H9 (cell line): ENCODE results near the gene EPHB2. TPM values are rescaled to one million over a fixed set of nuclear protein-coding genes. Genes with fewer than 3 reads are reported as not detected.

Source experiments
- DNase-seq: peaks from one replicate; pipeline ENCODE4 v3.0.0-alpha.2; 2017
- H2AFZ ChIP-seq: one replicate; pipeline ENCODE4 v1.6.1; 2013; ENCODE audit warnings: mild to moderate bottlenecking, low read length, control low read depth, moderate library complexity
- H2AK5ac ChIP-seq: 2 replicates; pipeline ENCODE4 v1.6.1; 2013; ENCODE audit warnings: low read length, control low read depth, mixed read lengths; ENCODE audit not compliant: insufficient read length
- H2BK120ac ChIP-seq: one replicate; pipeline ENCODE4 v1.6.1; 2013; ENCODE audit warnings: low read depth, mild to moderate bottlenecking, low read length, control low read depth, inconsistent platforms; ENCODE audit not compliant: poor library complexity, severe bottlenecking
- H2BK12ac ChIP-seq: 2 replicates; pipeline ENCODE4 v1.6.1; 2013; ENCODE audit warnings: low read length, control low read depth, mixed read lengths, low read depth; ENCODE audit not compliant: insufficient read length
- H2BK15ac ChIP-seq: 2 replicates; pipeline ENCODE4 v1.6.1; 2013; ENCODE audit warnings: low read depth, low read length, control low read depth
- H2BK20ac ChIP-seq: one replicate; pipeline ENCODE4 v1.6.1; 2013; ENCODE audit warnings: low read depth, mild to moderate bottlenecking, low read length, control low read depth, inconsistent platforms; ENCODE audit not compliant: poor library complexity, severe bottlenecking
- H2BK5ac ChIP-seq: 2 replicates; pipeline ENCODE4 v1.6.1; 2013; ENCODE audit warnings: low read length, control low read depth, mixed read lengths; ENCODE audit not compliant: insufficient read length
- H3K14ac ChIP-seq: 2 replicates; pipeline ENCODE4 v1.6.1; 2013; ENCODE audit warnings: low read length, control low read depth; ENCODE audit not compliant: insufficient read depth
- H3K18ac ChIP-seq: 2 replicates; pipeline ENCODE4 v1.6.1; 2013; ENCODE audit warnings: low read depth, mild to moderate bottlenecking, mixed read lengths, low read length, control low read depth; ENCODE audit not compliant: insufficient read length
- H3K23ac ChIP-seq: 2 replicates; pipeline ENCODE4 v1.6.1; 2013; ENCODE audit warnings: low read length, control low read depth, mixed read lengths, low read depth; ENCODE audit not compliant: insufficient read length
- H3K23me2 ChIP-seq: 2 replicates; pipeline ENCODE4 v1.6.1; 2013; ENCODE audit warnings: low read depth, mild to moderate bottlenecking, mixed read lengths, low read length, control low read depth; ENCODE audit not compliant: insufficient read length, poor library complexity, severe bottlenecking
- H3K27ac ChIP-seq: 2 replicates; pipeline ENCODE4 v1.5.1; 2013; ENCODE audit warnings: low read length, control low read depth, mixed read lengths, low read depth; ENCODE audit not compliant: insufficient read length
- H3K27me3 ChIP-seq: 2 replicates; pipeline ENCODE4 v1.6.1; 2013; ENCODE audit warnings: low read length, control low read depth, inconsistent platforms; ENCODE audit not compliant: insufficient read depth
- H3K4ac ChIP-seq: 2 replicates; pipeline ENCODE4 v1.6.1; 2013; ENCODE audit warnings: low read depth, mild to moderate bottlenecking, control low read depth, inconsistent platforms, low read length, moderate library complexity
- H3K4me1 ChIP-seq: 2 replicates; pipeline ENCODE4 v1.6.1; 2013; ENCODE audit warnings: low read length, control low read depth, inconsistent platforms; ENCODE audit not compliant: insufficient read depth
- H3K4me2 ChIP-seq: 2 replicates; pipeline ENCODE4 v1.6.1; 2013; ENCODE audit warnings: low read length, control low read depth, mixed read lengths; ENCODE audit not compliant: insufficient read length, insufficient read depth
- H3K56ac ChIP-seq: 2 replicates; pipeline ENCODE4 v1.6.1; 2013; ENCODE audit warnings: low read depth, mild to moderate bottlenecking, mixed read lengths, low read length, control low read depth; ENCODE audit not compliant: insufficient read length
- H3K79me1 ChIP-seq: 2 replicates; pipeline ENCODE4 v1.6.1; 2013; ENCODE audit warnings: low read depth, mild to moderate bottlenecking, moderate library complexity, low read length, control low read depth, inconsistent platforms; ENCODE audit not compliant: insufficient read depth, poor library complexity, severe bottlenecking
- H3K79me2 ChIP-seq: 2 replicates; pipeline ENCODE4 v1.6.1; 2013; ENCODE audit warnings: low read length, control low read depth, inconsistent platforms; ENCODE audit not compliant: insufficient read depth
- H3K9ac ChIP-seq: 2 replicates; pipeline ENCODE4 v1.6.1; 2013; ENCODE audit warnings: low read length, control low read depth, mixed read lengths; ENCODE audit not compliant: insufficient read length; ENCODE audit errors: extremely low read depth
- H3K9me3 ChIP-seq: one replicate; pipeline ENCODE4 v1.6.1; 2013; ENCODE audit warnings: low read depth, low read length, inconsistent platforms; ENCODE audit not compliant: control insufficient read depth
- H3T11ph ChIP-seq: one replicate; pipeline ENCODE4 v1.6.1; 2013; ENCODE audit warnings: mild to moderate bottlenecking, low read length, control low read depth, inconsistent platforms
- H4K20me1 ChIP-seq: one replicate; pipeline ENCODE4 v1.6.1; 2013; ENCODE audit not compliant: control insufficient read depth, insufficient read length, insufficient read depth
- H4K5ac ChIP-seq: 2 replicates; pipeline ENCODE4 v1.6.1; 2013; ENCODE audit warnings: low read depth, mild to moderate bottlenecking, mixed read lengths, low read length, control low read depth; ENCODE audit not compliant: insufficient read length
- H4K8ac ChIP-seq: replicated peaks from 2 replicates; pipeline ENCODE4 v1.6.1; 2013; ENCODE audit warnings: low read length, control low read depth, mixed read lengths, low read depth; ENCODE audit not compliant: insufficient read length
- H4K91ac ChIP-seq: 2 replicates; pipeline ENCODE4 v1.6.1; 2013; ENCODE audit warnings: low read depth, mild to moderate bottlenecking, moderate library complexity, mixed read lengths, low read length, control low read depth; ENCODE audit not compliant: insufficient read length
- H3K27ac Mint-ChIP-seq, 3 experiments: 2 replicates in 2 of 3; 3 replicates in 1 of 3; pipeline ENCODE4 v1.8.0; 2020 to 2021; ENCODE audit warnings: mixed read lengths in 3 of 3, mild to moderate bottlenecking in 1 of 3, moderate library complexity in 1 of 3
- H3K27me3 Mint-ChIP-seq: 2 replicates; pipeline ENCODE4 v1.8.0; 2021; ENCODE audit warnings: low read depth, mild to moderate bottlenecking, moderate library complexity, mixed read lengths
- H3K36me3 Mint-ChIP-seq, 3 experiments: 2 replicates in 2 of 3; 3 replicates in 1 of 3; pipeline ENCODE4 v1.8.0; 2020 to 2021; ENCODE audit warnings: low read depth in 3 of 3, mixed read lengths in 3 of 3; ENCODE audit not compliant: insufficient read depth in 1 of 3
- H3K4me1 Mint-ChIP-seq, 2 experiments: 2 replicates each; pipeline ENCODE4 v1.8.0; 2020; ENCODE audit warnings: mixed read lengths in 2 of 2
- H3K4me3 Mint-ChIP-seq, 2 experiments: 2 replicates in 1 of 2; 3 replicates in 1 of 2; pipeline ENCODE4 v1.8.0; 2020 to 2021; ENCODE audit warnings: mild to moderate bottlenecking in 2 of 2, mixed read lengths in 2 of 2, moderate library complexity in 1 of 2
- H3K9me3 Mint-ChIP-seq, 2 experiments: 2 replicates in 1 of 2; 3 replicates in 1 of 2; pipeline ENCODE4 v1.8.0; 2020; ENCODE audit warnings: mild to moderate bottlenecking in 2 of 2, mixed read lengths in 2 of 2, moderate library complexity in 1 of 2
- WGBS: extraction: QIAGEN DNeasy Blood & Tissue Kit; methylation state at CpG from one replicate; pipeline ENCODE4 v1.1.7; 2013; ENCODE audit warnings: missing lambda C conversion rate, low lambda C conversion rate, mixed read lengths; ENCODE audit not compliant: insufficient read length; ENCODE audit errors: extremely low coverage; 5-methylcytosine and 5-hydroxymethylcytosine counted together
- total RNA-seq: library from RNA; stranded (reverse); gene quantifications from 2 replicates; pipeline ENCODE4 v1.2.1, GENCODE V29; 2021
- TF ChIP-seq, protein P1 (sequence below): fragments of 200-600 bp; sonication (generic); conservative IDR thresholded peaks from 3 replicates; pipeline ENCODE4 v1.8.0; 2021; ENCODE audit warnings: antibody characterized with exemption, mild to moderate bottlenecking

Gene EPHB2
- total RNA-seq, 1 experiment from 2014 or later, result 9.5 TPM

GRCh38 chr1:22673486-22674409, 36.9 kb upstream of the EPHB2 start:
- no peak overlapping the region for H4K8ac ChIP-seq
- H3K23me2 ChIP-seq, result no peaks in the 10 kb centered on the region
- Mint-ChIP-seq H3K4me3 (peak overlapping the region in 1 of 2 experiments; percentile 28; a peak in 1 of 5 replicates), H3K27ac (no peak overlapping the region), H3K27me3 (peaks cover 3% of the 10 kb centered on the region), H3K36me3 (no peaks in the 10 kb centered on the region), H3K9me3 (no peaks in the 10 kb centered on the region; a peak in 1 of 5 replicates), H3K4me1 (peaks cover 0 to 20% of the 10 kb centered on the region in 2 experiments; a peak in 3 of 4 replicates)
- H3K9me3 ChIP-seq, result no peaks in the 10 kb centered on the region
- no peak overlapping the region for H2AK5ac ChIP-seq
- H2AFZ ChIP-seq, result no peak overlapping the region
- H3K14ac ChIP-seq, result no peak overlapping the region
- H2BK120ac ChIP-seq, result no peak overlapping the region
- no peak overlapping the region for H4K5ac ChIP-seq
- H3K56ac ChIP-seq, result no peak overlapping the region
- H2BK20ac ChIP-seq, result no peak overlapping the region
- peaks cover 7% of the 10 kb centered on the region; the same call in 1 of the 2 replicates for H3K4me1 ChIP-seq
- no peaks in the 10 kb centered on the region for H3K79me2 ChIP-seq
- no peak overlapping the region for H2BK5ac ChIP-seq
- no peaks in the 10 kb centered on the region for H4K20me1 ChIP-seq
- no peak overlapping the region for H3T11ph ChIP-seq
- WGBS, result no CpG with 5 or more reads among the region's 17 CpGs
- H3K9ac ChIP-seq, result no peak overlapping the region
- H3K79me1 ChIP-seq, result no peaks in the 10 kb centered on the region
- no peak overlapping the region for H2BK12ac ChIP-seq
- H3K4ac ChIP-seq, result no peak overlapping the region
- H3K27me3 ChIP-seq, result no peaks in the 10 kb centered on the region
- TF ChIP-seq, protein P1, sequence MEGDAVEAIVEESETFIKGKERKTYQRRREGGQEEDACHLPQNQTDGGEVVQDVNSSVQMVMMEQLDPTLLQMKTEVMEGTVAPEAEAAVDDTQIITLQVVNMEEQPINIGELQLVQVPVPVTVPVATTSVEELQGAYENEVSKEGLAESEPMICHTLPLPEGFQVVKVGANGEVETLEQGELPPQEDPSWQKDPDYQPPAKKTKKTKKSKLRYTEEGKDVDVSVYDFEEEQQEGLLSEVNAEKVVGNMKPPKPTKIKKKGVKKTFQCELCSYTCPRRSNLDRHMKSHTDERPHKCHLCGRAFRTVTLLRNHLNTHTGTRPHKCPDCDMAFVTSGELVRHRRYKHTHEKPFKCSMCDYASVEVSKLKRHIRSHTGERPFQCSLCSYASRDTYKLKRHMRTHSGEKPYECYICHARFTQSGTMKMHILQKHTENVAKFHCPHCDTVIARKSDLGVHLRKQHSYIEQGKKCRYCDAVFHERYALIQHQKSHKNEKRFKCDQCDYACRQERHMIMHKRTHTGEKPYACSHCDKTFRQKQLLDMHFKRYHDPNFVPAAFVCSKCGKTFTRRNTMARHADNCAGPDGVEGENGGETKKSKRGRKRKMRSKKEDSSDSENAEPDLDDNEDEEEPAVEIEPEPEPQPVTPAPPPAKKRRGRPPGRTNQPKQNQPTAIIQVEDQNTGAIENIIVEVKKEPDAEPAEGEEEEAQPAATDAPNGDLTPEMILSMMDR, result peak; percentile 87
- H3K23ac ChIP-seq, result no peak overlapping the region
- no peak overlapping the region for H3K4me2 ChIP-seq
- no peak overlapping the region for H3K18ac ChIP-seq
- DNase-seq, result no peak
- H4K91ac ChIP-seq, result no peak overlapping the region
- H2BK15ac ChIP-seq, result no peak overlapping the region
- no peak overlapping the region for H3K27ac ChIP-seq
